CD4-positive, alpha-beta T cell (primary cell): ENCODE measurements around the gene DRAM1. TPM values are rescaled to one million over a fixed set of nuclear protein-coding genes. Genes with fewer than 3 reads are reported as not detected.

Experiments
- ATAC-seq: fragments of 200-7000 bp; cut with Tn5 transposase; one replicate; pipeline ENCODE4 v1.10.0; 2022; ENCODE audit warnings: mild to moderate bottlenecking; ENCODE audit not compliant: poor library complexity
- CTCF ChIA-PET: fragments of 350-600 bp; sonication (Branson Sonifier 250); formaldehyde crosslinking; loops from one replicate; lab custom pipeline; 2021; ENCODE audit warnings: antibody characterized with exemption, inconsistent platforms; lab: Charles Lee
- POLR2A ChIA-PET: fragments of 350-600 bp; sonication (Branson Sonifier 250); formaldehyde crosslinking; loops from one replicate; lab custom pipeline; 2021; ENCODE audit warnings: antibody characterized with exemption, inconsistent platforms; lab: Charles Lee
- DNase-seq, 14 experiments: peaks; one replicate each; pipeline ENCODE4 v3.0.0-alpha.2; 2013 to 2020; ENCODE audit warnings: mixed read lengths in 2 of 14
- H3K27ac ChIP-seq, 2 donors: one replicate each; pipeline versions ENCODE4 v1.5.1 to v1.7.0; 2013; ENCODE audit warnings: low read length in 2 of 2, low read depth in 1 of 2, mild to moderate bottlenecking in 1 of 2
- H3K27me3 ChIP-seq, 2 experiments: 1 replicate in 1 of 2; 2 replicates in 1 of 2; pipeline versions ENCODE4 v1.6.1 to v1.7.0; 2013; ENCODE audit warnings: low read length in 2 of 2, control low read depth in 1 of 2, mild to moderate bottlenecking in 1 of 2, moderate library complexity in 1 of 2; ENCODE audit not compliant: insufficient read depth in 2 of 2, control insufficient read depth in 1 of 2
- H3K36me3 ChIP-seq: one replicate; pipeline ENCODE4 v1.6.1; 2013; ENCODE audit warnings: low read length, control low read depth; ENCODE audit not compliant: insufficient read depth
- H3K4me1 ChIP-seq: one replicate; pipeline ENCODE4 v1.6.1; 2013; ENCODE audit warnings: low read length, control low read depth; ENCODE audit not compliant: insufficient read depth
- H3K4me3 ChIP-seq: one replicate; pipeline ENCODE4 v1.5.1; 2013; ENCODE audit warnings: mild to moderate bottlenecking, low read length, moderate library complexity
- H3K9me3 ChIP-seq, 2 experiments: 1 replicate in 1 of 2; 2 replicates in 1 of 2; pipeline versions ENCODE4 v1.6.1 to v1.7.0; 2013; ENCODE audit warnings: low read length in 2 of 2, mild to moderate bottlenecking in 2 of 2, control low read depth in 1 of 2, moderate library complexity in 1 of 2; ENCODE audit not compliant: control insufficient read depth in 1 of 2, insufficient read depth in 1 of 2
- H3K27ac Mint-ChIP-seq: one replicate; pipeline ENCODE4 v1.8.0; 2020; ENCODE audit warnings: mixed read lengths
- H3K27me3 Mint-ChIP-seq: one replicate; pipeline ENCODE4 v1.8.0; 2021; ENCODE audit warnings: mixed read lengths
- H3K36me3 Mint-ChIP-seq: one replicate; pipeline ENCODE4 v1.8.0; 2021; ENCODE audit warnings: low read depth, mixed read lengths
- H3K4me1 Mint-ChIP-seq: one replicate; pipeline ENCODE4 v1.8.0; 2021; ENCODE audit warnings: low read depth, mixed read lengths
- H3K4me3 Mint-ChIP-seq: one replicate; pipeline ENCODE4 v1.8.0; 2020; ENCODE audit warnings: mild to moderate bottlenecking, mixed read lengths
- H3K9me3 Mint-ChIP-seq: one replicate; pipeline ENCODE4 v1.8.0; 2020; ENCODE audit warnings: mixed read lengths
- intact Hi-C, 2 experiments: fragments of 100-400 bp; cut with DNase I in 1 of 2; cut with micrococcal nuclease in 1 of 2; formaldehyde crosslinking; loops; one replicate each; pipeline versions ENCODE4 v1.15.1 to v1.9.0; 2023 to 2025; cut with DNase I, micrococcal nuclease
- total RNA-seq, 174 experiments: library from RNA in 2 of 174; stranded (reverse) in 2 of 174; gene quantifications; one replicate each; pipeline ENCODE4 v1.2.3 and lab custom pipeline; 2021 to 2026
- TF ChIP-seq, protein P1 (sequence below): fragments of 200-600 bp; IDR thresholded peaks from one replicate; pipeline ENCODE4 v1.8.0; 2022; ENCODE audit warnings: antibody characterized with exemption, mild to moderate bottlenecking

Gene DRAM1
- total RNA-seq, 2 experiments from 2014 or later, result 1.3 to 1.6 TPM

DNA sequence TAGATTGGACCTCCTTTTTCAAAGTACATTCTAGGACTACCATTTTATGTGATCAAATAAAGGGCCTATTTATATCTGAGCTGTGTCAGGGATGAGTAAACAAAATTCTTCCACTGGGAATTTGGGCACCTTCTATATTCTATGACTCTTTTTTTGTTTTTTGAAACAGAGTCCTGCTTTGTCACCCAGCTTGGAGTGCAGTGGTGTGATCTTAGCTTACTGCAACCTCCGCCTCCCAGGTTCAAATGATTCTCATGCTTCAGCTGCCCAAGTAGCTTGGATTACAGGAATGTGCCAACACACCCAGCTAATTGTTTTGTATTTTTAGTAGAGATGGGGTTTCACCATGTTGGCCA, 64.8 kb downstream of the DRAM1 start:
- ATAC-seq (no peak), DNase-seq (no peak)
- Histone ChIP-seq H3K4me1 (no peaks in the 10 kb centered on the region), H3K36me3 (no peaks in the 10 kb centered on the region), H3K27me3 (no peaks in the 10 kb centered on the region), H3K9me3 (no peaks in the 10 kb centered on the region), H3K4me3 (no peak overlapping the region), H3K27ac (no peak overlapping the region)
- Mint-ChIP-seq H3K4me1 (no peaks in the 10 kb centered on the region), H3K27ac (no peak overlapping the region), H3K27me3 (peaks cover 6% of the 10 kb centered on the region), H3K9me3 (no peaks in the 10 kb centered on the region), H3K36me3 (no peaks in the 10 kb centered on the region), H3K4me3 (no peak overlapping the region)
- intact Hi-C loops, result loop anchor here in 1 of 2 experiments (5.0 kb wide), 1 partner anchor 1605 kb away; no protein-coding TSS in a partner anchor
- CTCF ChIA-PET, result interaction anchor here (0.6 to 1.6 kb wide), 3 partner anchors 22 to 761 kb away, joined by 3 read pairs; no protein-coding TSS in a partner anchor
- POLR2A ChIA-PET, result no interaction called here
- TF ChIP-seq, protein P1, sequence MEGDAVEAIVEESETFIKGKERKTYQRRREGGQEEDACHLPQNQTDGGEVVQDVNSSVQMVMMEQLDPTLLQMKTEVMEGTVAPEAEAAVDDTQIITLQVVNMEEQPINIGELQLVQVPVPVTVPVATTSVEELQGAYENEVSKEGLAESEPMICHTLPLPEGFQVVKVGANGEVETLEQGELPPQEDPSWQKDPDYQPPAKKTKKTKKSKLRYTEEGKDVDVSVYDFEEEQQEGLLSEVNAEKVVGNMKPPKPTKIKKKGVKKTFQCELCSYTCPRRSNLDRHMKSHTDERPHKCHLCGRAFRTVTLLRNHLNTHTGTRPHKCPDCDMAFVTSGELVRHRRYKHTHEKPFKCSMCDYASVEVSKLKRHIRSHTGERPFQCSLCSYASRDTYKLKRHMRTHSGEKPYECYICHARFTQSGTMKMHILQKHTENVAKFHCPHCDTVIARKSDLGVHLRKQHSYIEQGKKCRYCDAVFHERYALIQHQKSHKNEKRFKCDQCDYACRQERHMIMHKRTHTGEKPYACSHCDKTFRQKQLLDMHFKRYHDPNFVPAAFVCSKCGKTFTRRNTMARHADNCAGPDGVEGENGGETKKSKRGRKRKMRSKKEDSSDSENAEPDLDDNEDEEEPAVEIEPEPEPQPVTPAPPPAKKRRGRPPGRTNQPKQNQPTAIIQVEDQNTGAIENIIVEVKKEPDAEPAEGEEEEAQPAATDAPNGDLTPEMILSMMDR, result no peak

DNA sequence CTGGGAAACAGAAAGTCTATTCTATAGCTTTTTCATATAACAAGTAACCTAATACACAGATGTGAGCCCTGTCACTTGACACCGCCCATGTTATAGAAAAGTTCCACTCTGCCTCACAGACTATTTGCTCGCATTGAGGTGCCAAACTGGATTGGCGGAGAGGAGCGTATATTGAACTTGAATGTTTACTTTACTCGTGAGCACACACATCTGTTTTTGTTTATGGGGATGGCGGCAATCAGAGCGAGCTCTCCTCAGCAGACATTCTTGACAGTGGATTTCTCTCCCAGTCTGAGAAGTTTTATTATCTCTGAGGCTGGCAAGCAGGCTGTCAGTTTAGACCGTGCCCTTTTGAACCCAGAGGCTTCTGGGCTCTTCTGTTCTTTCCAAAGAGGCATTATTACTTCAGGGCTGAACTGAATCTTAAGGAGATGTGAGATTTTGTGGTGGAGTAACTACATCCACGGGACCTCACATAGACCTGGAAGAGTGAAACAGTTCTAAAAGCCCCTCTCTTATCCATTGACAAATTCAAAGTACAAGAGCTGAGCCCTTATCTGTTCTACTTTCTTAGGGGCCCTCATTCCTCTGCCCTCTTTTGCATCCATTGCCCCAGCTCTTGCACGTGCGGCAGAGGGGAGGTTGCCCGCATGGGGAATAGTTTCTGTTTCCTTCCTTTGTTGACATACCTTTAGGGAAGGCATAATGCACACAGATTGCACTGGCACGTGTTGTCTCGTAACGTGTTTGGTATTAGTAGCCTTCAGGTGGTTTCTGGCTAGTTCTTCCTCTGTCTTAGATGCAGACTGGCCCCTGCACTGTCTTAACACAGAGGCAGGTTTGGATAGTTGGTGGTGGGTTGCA, 68.2 kb downstream of the DRAM1 start:
- TF ChIP-seq, protein P1, result no peak
- H3K4me1 ChIP-seq, result no peaks in the 10 kb centered on the region
- H3K9me3 Mint-ChIP-seq, result no peaks in the 10 kb centered on the region
- POLR2A ChIA-PET, result no interaction called here
- H3K36me3 Mint-ChIP-seq, result no peaks in the 10 kb centered on the region
- H3K27ac ChIP-seq, result no peak overlapping the region
- H3K27me3 ChIP-seq, result no peaks in the 10 kb centered on the region
- no peak for ATAC-seq
- no peak overlapping the region for H3K27ac Mint-ChIP-seq
- H3K4me3 Mint-ChIP-seq, result no peak overlapping the region
- H3K9me3 ChIP-seq, result no peaks in the 10 kb centered on the region
- H3K4me1 Mint-ChIP-seq, result no peaks in the 10 kb centered on the region
- H3K27me3 Mint-ChIP-seq, result no peaks in the 10 kb centered on the region
- CTCF ChIA-PET, result no interaction called here
- no peak overlapping the region for H3K4me3 ChIP-seq
- no peaks in the 10 kb centered on the region for H3K36me3 ChIP-seq
- intact Hi-C loops, result no loop called here
- no peak for DNase-seq

DNA sequence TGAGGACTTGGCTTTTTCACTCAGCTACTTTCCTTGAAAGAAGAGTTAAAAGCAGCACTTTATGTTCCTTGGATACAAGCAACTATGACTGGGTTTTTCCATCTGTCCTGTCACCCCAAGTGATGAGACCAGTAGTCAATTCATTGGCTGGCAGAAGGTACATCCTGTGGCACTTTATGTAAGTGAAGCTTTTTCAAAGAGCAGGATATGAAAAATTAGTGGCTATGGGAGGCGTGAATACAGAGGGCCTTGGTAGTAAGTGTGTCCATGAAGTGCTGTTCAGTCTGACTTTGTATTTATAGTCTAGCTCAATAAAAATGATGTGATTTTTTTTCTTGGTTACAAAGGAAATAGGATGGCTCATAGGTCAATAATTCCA, 68.8 kb downstream of the DRAM1 start:
- H3K4me1 Mint-ChIP-seq, result no peaks in the 10 kb centered on the region
- no peaks in the 10 kb centered on the region for H3K9me3 Mint-ChIP-seq
- H3K4me3 Mint-ChIP-seq, result no peak overlapping the region
- intact Hi-C loops, result no loop called here
- Histone ChIP-seq H3K4me3 (no peak overlapping the region), H3K4me1 (no peaks in the 10 kb centered on the region), H3K27me3 (no peaks in the 10 kb centered on the region), H3K36me3 (no peaks in the 10 kb centered on the region), H3K9me3 (no peaks in the 10 kb centered on the region), H3K27ac (no peak overlapping the region)
- ATAC-seq, result no peak
- TF ChIP-seq, protein P1, result no peak
- no peak overlapping the region for H3K27ac Mint-ChIP-seq
- ChIA-PET CTCF (no interaction called here), POLR2A (no interaction called here)
- H3K36me3 Mint-ChIP-seq, result no peaks in the 10 kb centered on the region
- DNase-seq, result no peak
- no peaks in the 10 kb centered on the region for H3K27me3 Mint-ChIP-seq
